Hepatocyte (in vitro differentiated cells): Measurements from ENCODE around the gene FPR2. TPM values are rescaled to one million over a fixed set of nuclear protein-coding genes. Genes with fewer than 3 reads are reported as not detected.

Experiments
- DNase-seq: peaks from one replicate; pipeline ENCODE4 v3.0.0-alpha.2; 2016; ENCODE audit warnings: low spot score
- H2AFZ ChIP-seq: fragments of 200-600 bp; sonication (generic); 2 replicates; pipeline ENCODE4 v1.6.0; 2016; ENCODE audit warnings: antibody characterized with exemption, mild to moderate bottlenecking
- H3K27ac ChIP-seq: fragments of 200-600 bp; sonication (generic); 2 replicates; pipeline ENCODE4 v1.5.1; 2016; ENCODE audit warnings: mild to moderate bottlenecking
- H3K27me3 ChIP-seq: fragments of 200-600 bp; sonication (generic); 2 replicates; pipeline ENCODE4 v1.6.1; 2016
- H3K36me3 ChIP-seq: fragments of 200-600 bp; sonication (generic); replicated peaks from 2 replicates; pipeline ENCODE4 v1.5.1; 2016; ENCODE audit warnings: low read depth; ENCODE audit not compliant: insufficient read depth
- H3K4me1 ChIP-seq: fragments of 200-600 bp; sonication (generic); 2 replicates; pipeline ENCODE4 v1.5.1; 2016; ENCODE audit warnings: mild to moderate bottlenecking, moderate library complexity; ENCODE audit not compliant: insufficient read depth
- H3K4me2 ChIP-seq: fragments of 200-600 bp; sonication (generic); 2 replicates; pipeline ENCODE4 v1.6.0; 2016
- H3K4me3 ChIP-seq: fragments of 200-600 bp; sonication (generic); 2 replicates; pipeline ENCODE4 v1.5.1; 2016; ENCODE audit warnings: mild to moderate bottlenecking
- H3K79me2 ChIP-seq: fragments of 200-600 bp; sonication (generic); 2 replicates; pipeline ENCODE4 v1.6.0; 2017; ENCODE audit warnings: mild to moderate bottlenecking
- H3K9me2 ChIP-seq: fragments of 200-600 bp; sonication (generic); replicated peaks from 2 replicates; pipeline ENCODE4 v1.6.0; 2017; ENCODE audit warnings: mild to moderate bottlenecking; ENCODE audit not compliant: insufficient read depth
- H3K9me3 ChIP-seq: fragments of 200-600 bp; sonication (generic); 2 replicates; pipeline ENCODE4 v1.5.1; 2016; ENCODE audit warnings: low read depth, mild to moderate bottlenecking
- H4K20me1 ChIP-seq: fragments of 200-600 bp; sonication (generic); 2 replicates; pipeline ENCODE4 v1.6.0; 2016; ENCODE audit warnings: mild to moderate bottlenecking; ENCODE audit not compliant: insufficient read depth, poor library complexity, severe bottlenecking
- EZH2 ChIP-seq: fragments of 200-600 bp; sonication (generic); IDR thresholded peaks from 2 replicates; pipeline ENCODE4 v1.6.1; 2016; ENCODE audit warnings: antibody characterized with exemption, mild to moderate bottlenecking, borderline replicate concordance
- EZH2phosphoT487 ChIP-seq: fragments of 200-600 bp; sonication (generic); IDR thresholded peaks from one replicate; pipeline ENCODE4 v1.6.1; 2018; ENCODE audit warnings: antibody characterized with exemption, mild to moderate bottlenecking, low read depth, moderate library complexity; ENCODE audit not compliant: unreplicated experiment, severe bottlenecking
- WGBS: methylation state at CpG from one replicate; pipeline ENCODE4 v1.1.6; 2016; ENCODE audit warnings: low lambda C conversion rate; ENCODE audit errors: missing lambda C conversion rate; 5-methylcytosine and 5-hydroxymethylcytosine counted together
- polyA plus RNA-seq: library from polyadenylated mRNA; unstranded; fragments of >200 nt; fragmentation: Nextera tagmentation; extraction: Ambion mirVana; gene quantifications from 2 replicates; pipeline ENCODE4 v1.2.1, GENCODE V29; 2016
- total RNA-seq: library from RNA; depleted of rRNA; stranded (reverse); fragments of >200 nt; gene quantifications from 2 replicates; pipeline ENCODE4 v1.2.3, GENCODE V29; 2014
- TF ChIP-seq, protein P1 (sequence below): fragments of 200-600 bp; sonication (generic); IDR thresholded peaks from 2 replicates; pipeline ENCODE4 v1.5.1; 2016; ENCODE audit warnings: antibody characterized with exemption, mild to moderate bottlenecking; ENCODE audit not compliant: poor library complexity

The FPR2 gene
- total and polyA plus RNA-seq, 2 experiments from 2014 or later: not detected

DNA sequence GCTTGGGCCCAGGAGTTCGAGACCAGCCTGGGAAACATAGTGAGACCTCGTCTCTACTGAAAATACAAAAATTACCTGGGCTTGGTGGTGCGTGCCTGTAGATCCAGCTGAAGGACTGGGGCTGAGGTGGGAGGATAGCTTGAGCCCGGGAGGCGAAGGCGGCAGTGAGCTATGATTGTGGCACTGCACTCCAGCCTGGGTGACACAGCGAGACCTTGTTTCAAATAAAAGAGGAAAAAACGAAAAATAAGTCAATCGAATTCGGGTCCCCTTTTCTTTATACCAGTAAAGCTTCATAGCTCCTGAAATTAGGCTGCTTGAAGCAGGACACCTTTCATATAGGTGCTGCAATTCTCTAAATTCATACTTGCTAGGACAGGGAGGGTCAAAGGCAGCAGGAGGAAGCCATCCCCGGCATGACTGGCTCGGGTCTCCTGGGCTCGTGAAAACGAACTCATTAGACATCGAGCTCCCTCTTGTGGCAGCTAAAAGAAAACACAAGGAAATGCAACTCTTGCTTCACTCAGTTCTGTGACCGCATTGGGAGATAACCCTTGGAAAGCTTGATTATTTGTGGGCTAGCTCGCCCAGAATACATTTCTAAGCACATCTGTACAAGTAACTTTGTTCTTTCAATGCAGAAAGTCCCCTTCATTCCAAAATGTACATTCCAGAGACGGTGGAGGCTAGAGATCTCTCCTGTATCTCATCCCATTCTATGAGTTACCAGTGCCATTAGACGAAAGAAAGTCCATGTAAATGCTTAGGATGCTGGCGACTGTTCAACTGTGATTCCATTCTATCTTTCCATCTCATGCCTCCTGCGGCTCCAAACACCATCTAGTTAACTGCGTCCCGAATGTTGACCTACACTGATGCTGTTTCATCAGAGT is 16.8 kb downstream of the FPR2 start:
- no peak overlapping the region for H2AFZ ChIP-seq
- DNase-seq: peak; percentile 91
- no peaks in the 10 kb centered on the region for H3K79me2 ChIP-seq
- no peaks in the 10 kb centered on the region for H3K36me3 ChIP-seq
- H3K4me3 ChIP-seq: no peak overlapping the region
- H3K27ac ChIP-seq: no peak overlapping the region
- H3K9me3 ChIP-seq: no peaks in the 10 kb centered on the region
- H3K9me2 ChIP-seq: no peaks in the 10 kb centered on the region
- H3K4me2 ChIP-seq: no peak overlapping the region
- H3K4me1 ChIP-seq: no peaks in the 10 kb centered on the region
- H4K20me1 ChIP-seq: no peaks in the 10 kb centered on the region
- peaks cover 8% of the 10 kb centered on the region for H3K27me3 ChIP-seq
- WGBS: 46% methylated on average over 23 of the region's 23 CpGs
- TF ChIP-seq, protein P1, sequence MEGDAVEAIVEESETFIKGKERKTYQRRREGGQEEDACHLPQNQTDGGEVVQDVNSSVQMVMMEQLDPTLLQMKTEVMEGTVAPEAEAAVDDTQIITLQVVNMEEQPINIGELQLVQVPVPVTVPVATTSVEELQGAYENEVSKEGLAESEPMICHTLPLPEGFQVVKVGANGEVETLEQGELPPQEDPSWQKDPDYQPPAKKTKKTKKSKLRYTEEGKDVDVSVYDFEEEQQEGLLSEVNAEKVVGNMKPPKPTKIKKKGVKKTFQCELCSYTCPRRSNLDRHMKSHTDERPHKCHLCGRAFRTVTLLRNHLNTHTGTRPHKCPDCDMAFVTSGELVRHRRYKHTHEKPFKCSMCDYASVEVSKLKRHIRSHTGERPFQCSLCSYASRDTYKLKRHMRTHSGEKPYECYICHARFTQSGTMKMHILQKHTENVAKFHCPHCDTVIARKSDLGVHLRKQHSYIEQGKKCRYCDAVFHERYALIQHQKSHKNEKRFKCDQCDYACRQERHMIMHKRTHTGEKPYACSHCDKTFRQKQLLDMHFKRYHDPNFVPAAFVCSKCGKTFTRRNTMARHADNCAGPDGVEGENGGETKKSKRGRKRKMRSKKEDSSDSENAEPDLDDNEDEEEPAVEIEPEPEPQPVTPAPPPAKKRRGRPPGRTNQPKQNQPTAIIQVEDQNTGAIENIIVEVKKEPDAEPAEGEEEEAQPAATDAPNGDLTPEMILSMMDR: peak; percentile 84
- TF ChIP-seq EZH2: no peak

GRCh38 chr19:51779181-51779580 is 18.2 kb downstream of the FPR2 start:
- DNase-seq: no peak
- no peaks in the 10 kb centered on the region for H3K4me1 ChIP-seq
- H3K27me3 ChIP-seq: peaks cover 8% of the 10 kb centered on the region
- no peaks in the 10 kb centered on the region for H4K20me1 ChIP-seq
- no peak overlapping the region for H3K4me3 ChIP-seq
- WGBS: 65% methylated on average over 1 of the region's 1 CpG
- no peak overlapping the region for H2AFZ ChIP-seq
- TF ChIP-seq, protein P1: no peak
- TF ChIP-seq EZH2phosphoT487: no peak
- no peak for TF ChIP-seq EZH2
- H3K36me3 ChIP-seq: no peaks in the 10 kb centered on the region
- no peak overlapping the region for H3K27ac ChIP-seq
- no peaks in the 10 kb centered on the region for H3K9me3 ChIP-seq
- H3K4me2 ChIP-seq: no peak overlapping the region
- H3K79me2 ChIP-seq: no peaks in the 10 kb centered on the region
- H3K9me2 ChIP-seq: no peaks in the 10 kb centered on the region

DNA sequence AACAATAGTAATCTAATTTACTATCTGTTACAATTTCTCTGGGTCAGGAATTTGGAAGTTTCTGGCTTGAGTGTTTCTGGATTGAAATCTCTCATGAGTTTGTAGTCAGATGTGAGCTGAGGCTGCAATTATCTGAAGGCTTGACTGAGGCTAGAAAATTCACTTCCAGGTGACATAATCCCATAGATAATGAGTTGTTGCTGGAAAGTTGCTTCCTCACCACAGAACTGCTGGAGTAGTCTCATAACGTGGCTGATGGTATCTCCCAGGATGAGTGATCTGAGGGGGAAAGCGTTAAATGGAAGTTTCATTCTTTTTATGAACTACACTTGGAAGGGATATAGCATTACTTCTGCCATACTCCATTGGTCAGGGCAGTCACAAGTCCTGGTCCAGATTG is 18.7 kb downstream of the FPR2 start:
- Histone ChIP-seq H3K4me3 (no peak overlapping the region), H3K27ac (no peak overlapping the region), H3K36me3 (no peaks in the 10 kb centered on the region), H4K20me1 (no peaks in the 10 kb centered on the region), H3K9me3 (no peaks in the 10 kb centered on the region), H3K27me3 (peaks cover 8% of the 10 kb centered on the region), H3K4me2 (no peak overlapping the region), H2AFZ (no peak overlapping the region), H3K79me2 (no peaks in the 10 kb centered on the region), H3K4me1 (no peaks in the 10 kb centered on the region), H3K9me2 (no peaks in the 10 kb centered on the region)
- TF ChIP-seq EZH2phosphoT487 (no peak), EZH2 (no peak)
- TF ChIP-seq, protein P1: no peak
- WGBS: 38% methylated on average over 2 of the region's 2 CpGs
- no peak for DNase-seq
